Fibroblast of skin of right biceps (primary cell): ENCODE measurements around the gene DHRS9.

Experiments
- DNase-seq: peaks from one replicate; pipeline ENCODE4 v3.0.0-alpha.2; 2013

The DHRS9 gene

GRCh38 chr2:169137924-169138323, 68.6 kb downstream of the DHRS9 start:
- no peak for DNase-seq

GRCh38 chr2:169139145-169139544, 69.8 kb downstream of the DHRS9 start:
- DNase-seq, result no peak

GRCh38 chr2:169139993-169140767, 70.8 kb downstream of the DHRS9 start:
- no peak for DNase-seq

- peak; percentile 57 for DNase-seq
These were observed 72.5 kb downstream of the DHRS9 start for GRCh38 chr2:169141713-169142352.

- DNase-seq, result no peak
These were observed 74.6 kb downstream of the DHRS9 start for GRCh38 chr2:169143998-169144397.
